Stimulated activated CD8-positive, alpha-beta memory T cell treated with anti-CD3 and anti-CD28 coated beads, Interleukin-12 subunit alpha, Interleukin-12 subunit beta, amount 100 ng/mL, for 24 hours (primary cell): ENCODE data around the gene CLMN.

Source experiments
- DNase-seq: peaks from one replicate; pipeline ENCODE4 v3.0.0-alpha.2; 2020; ENCODE audit errors: extremely low read depth

Gene CLMN

GRCh38 chr14:95304342-95304741 is 15.4 kb downstream of the CLMN start:
- DNase-seq = no peak

DNA sequence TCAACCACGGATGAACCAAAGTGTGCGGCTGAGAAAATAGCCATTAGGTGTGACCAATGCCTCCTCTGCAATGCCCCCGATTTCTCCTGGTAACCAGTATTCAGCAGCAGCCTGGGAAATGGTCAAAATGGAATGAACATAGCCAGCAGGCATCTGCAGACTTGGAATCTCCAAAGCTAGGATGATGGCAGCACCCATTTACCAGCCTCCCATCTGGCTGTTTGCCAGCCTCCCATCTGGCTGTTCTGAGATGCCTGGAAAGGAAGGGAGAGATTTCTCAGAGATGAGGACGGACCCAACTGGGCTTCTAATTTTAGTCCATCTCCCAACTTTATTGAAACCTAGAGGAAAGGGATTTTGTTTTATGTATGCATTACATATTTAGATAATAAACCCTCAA is 16.2 kb downstream of the CLMN start:
- no peak for DNase-seq

DNA sequence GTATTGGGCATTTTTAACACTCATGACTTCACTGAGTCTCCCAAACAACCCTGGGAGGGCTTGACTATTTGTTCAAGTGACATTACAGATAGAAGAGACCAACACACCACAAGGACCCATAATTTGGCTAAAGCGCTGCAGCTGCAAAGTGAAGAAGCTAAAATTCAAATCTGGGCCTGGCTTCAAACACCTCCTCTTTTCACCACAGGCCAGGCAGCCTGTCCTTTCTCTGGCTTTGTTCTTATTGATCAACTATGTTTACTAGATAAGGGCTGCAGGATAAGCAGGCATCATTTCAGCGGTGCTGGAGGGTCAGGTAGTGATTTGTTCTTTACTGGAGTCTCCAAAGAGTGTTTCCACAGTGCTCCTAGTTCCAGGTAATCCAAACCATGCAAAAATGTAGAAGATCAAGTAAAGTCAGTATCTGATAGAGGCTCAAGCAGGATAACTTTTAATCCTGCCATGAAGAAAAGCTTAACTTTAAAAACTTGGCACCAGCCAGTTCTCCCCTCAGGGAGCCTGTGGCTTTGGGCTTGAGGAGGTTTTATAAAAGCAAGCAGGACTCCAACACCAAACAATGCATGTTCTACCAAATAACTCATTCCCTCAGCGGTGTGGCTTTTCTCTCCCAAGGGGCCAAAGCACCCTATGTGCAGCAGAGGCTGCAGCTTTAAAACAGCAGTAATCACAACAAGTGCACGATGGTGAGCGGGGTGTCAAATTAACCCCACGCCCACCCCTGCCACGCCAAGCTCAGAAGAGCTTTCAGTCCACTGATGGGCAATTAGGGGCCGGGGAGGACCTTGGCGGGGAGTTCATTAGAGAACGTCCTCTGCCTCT is 16.8 kb downstream of the CLMN start:
- DNase-seq = no peak

DNA sequence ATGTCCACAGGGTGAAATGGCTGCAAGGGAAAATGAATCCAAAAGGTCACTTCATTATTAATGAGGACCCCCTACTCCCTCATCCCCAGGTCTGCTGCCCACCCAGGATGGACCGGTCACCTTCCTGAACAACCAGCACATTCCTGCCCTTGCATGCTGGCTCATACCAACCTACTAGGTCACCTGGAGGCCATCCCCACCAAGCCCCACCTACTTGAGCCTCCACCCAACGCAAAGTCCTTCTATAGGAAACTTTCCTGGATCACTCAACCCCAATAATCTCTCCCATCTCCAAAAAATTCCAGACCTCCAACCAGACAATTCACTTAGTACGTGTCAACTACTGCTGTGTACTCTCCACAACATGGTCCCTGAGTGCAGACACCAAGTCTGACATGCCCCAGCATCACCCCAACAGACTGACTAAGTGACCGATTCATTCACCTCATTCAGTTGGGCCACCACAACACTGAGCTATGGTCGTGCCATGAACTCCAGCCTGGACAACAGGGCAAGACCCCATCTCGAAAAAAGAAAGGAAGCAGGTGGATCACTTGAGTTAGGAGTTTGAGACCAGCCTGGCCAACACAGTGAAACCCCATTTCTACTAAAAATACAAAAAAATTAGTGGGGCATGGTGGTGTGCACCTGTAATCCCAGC is 18.1 kb downstream of the CLMN start:
- no peak for DNase-seq

GRCh38 chr14:95300697-95301526 is 18.8 kb downstream of the CLMN start:
- DNase-seq = no peak

- no peak for DNase-seq
Measured at GRCh38 chr14:95300002-95300696, 19.6 kb downstream of the CLMN start.

DNA sequence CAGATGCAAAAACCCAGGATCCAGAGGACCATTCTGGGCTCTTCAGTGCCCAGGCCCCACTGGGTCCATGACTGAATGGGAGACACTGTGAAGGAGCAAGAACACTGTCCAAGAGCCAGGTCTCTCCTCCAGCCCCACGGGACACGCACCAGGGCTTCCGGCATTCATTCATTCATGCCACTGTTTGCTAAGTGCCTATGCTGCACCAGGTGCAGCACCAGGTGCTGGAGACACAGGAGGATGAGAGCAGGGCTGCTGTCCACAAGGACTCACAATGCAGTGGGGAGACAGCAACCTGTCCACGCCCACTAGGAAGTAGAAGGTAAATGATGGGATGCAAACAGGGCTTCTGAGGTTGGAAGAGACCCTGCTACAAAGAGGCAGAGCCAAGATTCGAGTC is 20.4 kb downstream of the CLMN start:
- no peak for DNase-seq

- DNase-seq = no peak
Measured at GRCh38 chr14:95297832-95298231, 21.9 kb downstream of the CLMN start.

DNA sequence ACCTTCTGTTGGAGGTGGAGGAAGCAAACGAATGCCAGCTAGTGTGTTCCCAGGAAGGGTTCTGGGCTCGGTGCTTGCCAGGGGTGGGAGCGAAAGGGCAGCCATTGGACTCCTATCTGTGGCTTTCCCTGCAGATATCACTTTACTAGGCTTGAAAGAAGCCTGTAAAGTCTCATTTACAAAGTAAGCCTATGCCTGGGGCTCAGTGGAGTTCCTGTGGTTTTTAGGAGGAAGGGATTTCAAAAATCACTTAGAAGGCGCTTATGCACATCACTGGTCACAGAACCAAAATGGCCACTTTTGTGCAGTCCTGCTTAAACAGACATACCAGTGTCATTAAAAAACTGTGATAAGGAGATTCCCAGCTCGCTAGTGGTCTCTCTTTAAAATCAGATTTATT is 22.7 kb downstream of the CLMN start:
- DNase-seq = no peak

DNA sequence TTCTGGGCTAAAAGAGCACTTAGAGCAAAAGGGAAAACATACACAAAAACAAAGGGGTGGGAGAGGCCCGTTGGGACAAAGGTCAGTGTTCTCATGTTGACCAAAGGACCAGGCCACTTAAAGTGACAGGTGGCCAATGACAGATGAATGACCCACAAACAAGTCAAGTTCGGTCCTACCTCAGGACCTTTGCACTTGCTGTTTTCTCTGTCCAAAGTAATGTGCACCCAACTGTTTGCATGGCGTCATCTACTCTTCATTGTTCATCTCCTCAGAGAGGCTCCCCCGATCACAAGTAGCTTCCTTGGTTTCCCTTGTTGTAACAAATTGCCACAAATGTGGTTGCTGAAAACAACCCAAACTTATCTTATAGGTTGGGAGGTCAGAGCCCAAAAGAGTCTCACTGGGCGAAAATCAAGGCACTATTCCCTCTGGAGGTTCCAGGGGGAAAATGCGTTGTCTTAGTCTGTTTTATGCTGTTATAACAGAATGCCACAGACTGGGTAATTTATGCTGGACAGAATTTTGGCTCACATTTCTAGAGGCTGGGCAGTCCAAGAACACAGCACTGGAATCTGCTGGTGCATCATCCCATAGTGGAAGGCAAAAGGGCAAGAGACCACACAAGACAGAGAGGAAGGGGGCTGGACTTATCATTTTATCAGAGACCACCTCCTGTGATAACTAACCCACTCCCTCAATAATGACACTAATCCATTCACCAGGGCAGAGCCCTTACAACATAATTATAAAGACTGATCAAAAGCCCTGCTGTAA is 23.9 kb downstream of the CLMN start:
- no peak for DNase-seq

DNA sequence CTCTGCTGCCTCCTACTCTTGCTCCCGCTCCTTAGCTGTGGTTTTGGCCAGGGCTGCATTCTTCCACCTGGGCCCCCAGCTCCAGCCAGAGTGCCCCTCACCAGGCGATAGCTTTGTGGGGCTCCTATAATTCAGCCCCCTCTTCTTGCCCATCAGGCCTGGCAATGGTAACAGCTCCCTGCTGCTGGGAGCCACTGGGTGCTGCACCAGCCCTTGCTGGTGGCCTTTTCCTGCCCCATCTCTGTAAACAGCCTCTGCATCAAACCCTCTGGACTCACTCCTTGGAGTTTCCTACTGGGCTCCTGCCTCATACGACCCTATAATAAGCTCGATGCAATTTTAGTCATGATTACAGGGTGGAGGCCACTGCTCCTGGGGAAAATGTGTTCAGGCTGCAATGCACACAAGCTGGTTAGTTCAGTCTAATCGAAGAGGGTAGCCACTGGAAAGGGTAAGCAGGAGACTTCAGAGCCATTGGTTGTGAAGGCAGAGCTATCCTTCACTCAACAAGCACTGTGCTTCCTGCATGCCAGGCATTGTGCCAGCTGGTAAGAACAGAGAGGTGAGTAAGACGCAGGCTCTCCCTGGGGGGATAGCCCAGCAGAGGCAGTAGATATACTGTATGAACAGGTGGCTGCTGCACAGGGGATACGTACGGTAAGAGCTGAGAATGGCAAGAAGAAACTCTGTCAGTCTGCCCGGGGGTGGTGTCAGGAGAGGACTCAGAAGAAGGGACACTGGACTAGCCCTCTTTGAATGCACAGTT is 24.7 kb downstream of the CLMN start:
- no peak for DNase-seq

- DNase-seq = no peak
Measured at GRCh38 chr14:95294320-95294719, 25.4 kb downstream of the CLMN start.

DNA sequence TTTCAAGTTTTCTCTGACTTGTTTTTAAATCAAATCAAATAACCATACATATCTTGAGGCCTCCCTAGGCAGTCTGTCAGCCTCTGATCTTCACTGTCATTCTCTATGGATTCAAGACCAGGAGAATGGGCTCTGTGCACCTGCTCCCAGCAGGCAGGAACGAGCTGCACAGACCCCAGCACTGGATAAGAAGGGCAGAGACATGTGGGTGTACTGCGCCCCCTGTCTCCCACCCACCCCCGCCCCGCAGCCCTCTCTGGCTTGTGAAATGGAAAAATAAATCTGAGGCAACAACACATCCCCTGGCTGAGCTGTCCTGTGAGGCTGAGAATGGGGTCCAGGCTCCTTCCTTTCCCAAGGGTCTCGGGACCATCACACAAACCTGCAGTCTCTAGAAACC is 26.3 kb downstream of the CLMN start:
- DNase-seq = no peak

DNA sequence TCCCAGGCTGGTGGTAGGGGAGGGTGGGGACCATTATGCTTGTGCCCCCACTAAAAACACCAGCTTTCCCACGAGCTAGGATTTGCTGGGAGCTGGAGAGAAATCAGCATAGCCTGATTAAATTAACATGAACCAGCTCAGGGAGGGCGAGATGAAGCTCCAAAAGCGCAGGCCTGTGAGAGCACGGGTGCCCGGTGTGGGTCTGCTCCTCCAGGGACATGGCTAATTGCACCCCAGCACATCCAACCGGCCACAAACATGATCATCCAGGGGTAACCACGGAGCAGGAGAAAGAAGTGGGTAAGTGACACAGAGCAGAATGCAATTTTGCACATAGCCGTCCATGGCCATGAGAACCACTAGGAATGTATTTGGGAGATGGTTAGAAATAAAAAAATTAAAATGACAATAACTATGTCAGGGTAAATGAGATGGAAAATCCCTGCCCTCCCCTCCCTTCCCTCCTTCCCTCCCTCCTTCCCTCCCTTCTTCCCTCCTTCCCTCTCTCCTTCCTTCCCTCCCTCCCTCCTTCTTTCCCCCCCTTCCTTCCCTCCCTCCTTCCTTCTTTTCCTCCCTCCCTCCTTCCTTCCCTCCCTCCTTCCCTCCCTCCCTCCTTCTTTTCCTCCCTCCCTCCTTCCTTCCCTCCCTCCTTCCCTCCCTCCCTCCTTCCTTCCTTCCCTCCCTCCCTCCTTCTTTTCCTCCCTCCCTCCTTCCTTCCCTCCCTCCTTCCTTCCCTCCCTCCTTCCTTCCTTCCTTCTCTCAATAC is 26.9 kb downstream of the CLMN start:
- no peak for DNase-seq

DNA sequence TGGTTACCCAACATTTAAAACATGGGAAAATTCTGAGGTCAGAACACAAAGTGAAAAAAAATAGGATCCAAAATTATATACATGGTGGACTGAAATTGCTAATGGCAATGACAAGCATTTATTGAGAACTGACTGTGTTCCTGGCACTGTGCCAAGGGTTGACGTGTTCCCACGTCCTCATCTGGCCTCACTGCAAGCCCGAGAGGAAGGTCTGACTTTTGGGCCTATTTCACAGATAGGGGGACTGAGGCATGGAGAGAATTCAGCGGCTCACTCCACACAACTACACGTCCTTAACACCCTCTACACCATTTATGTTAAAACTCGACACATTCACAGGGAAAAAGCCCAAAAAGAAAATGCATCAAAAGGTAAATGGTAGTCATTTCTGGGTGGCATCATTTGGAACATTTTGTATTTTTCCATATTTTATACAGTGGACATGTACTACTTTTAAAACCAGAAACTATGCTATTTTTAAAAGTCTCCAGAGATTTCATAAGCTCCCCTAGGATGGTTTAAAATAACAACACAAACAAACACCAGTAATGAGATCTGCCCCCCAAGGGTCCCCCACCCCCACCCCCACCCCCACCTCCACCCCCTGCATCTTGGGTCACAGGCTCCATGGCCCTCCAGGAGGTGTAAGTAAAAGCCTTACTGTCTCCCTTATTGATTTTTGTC is 27.7 kb downstream of the CLMN start:
- no peak for DNase-seq

- DNase-seq = no peak
Measured at GRCh38 chr14:95290871-95291431, 28.8 kb downstream of the CLMN start.

DNA sequence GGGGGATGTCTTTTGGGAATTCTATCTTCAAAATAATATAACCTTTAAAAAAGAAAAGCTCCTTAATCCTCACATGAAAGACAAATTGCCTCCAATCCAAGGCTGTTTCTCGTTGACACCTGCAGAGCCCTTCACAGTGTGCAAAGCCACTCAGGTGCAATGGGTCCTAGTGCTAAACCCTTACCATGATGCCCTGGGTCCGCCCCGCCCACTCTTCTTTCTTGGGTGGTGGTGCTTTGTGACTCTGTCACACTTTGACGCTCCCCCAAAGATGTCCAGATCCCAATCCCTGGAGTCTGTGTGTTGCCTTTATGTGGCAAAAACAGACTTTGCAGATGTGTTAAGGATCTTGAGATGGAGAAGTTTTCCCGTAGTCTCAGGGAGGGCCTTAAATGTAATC is 29.7 kb downstream of the CLMN start:
- DNase-seq = no peak

DNA sequence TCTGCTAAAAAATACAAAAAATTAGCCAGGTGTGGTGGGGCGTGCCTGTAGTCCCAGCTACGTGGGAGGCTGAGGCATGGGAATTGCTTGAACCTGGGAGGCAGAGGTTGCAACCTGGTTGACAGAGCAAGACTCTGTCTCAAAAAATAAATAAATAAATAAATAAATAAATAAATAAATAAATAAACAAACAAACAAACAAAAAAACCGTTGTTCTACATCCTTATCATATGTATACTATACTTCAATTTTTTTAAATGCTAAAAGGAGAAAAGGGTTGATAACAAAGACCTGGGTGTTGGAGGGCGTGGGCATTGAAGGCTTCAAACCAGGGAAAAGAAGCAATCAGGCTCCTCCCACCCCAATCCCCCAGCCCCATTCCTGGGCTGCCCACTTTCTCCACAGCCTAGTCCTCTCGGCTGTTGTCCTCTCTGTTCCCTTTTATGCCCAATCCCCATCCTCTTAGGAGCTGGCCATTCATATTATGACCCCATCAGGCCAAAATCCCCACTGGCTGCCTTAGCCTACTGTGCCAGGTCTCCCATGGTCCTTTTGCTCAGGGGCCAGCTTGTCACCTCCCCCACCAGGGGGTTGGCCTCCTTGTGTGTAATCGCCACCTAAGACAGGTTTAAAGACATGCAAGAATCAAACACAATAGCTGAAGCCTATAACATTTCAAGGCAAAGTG is 30.2 kb downstream of the CLMN start:
- DNase-seq = no peak
